ENCODE measurements around the gene SNAP91.

The SNAP91 gene

DNA sequence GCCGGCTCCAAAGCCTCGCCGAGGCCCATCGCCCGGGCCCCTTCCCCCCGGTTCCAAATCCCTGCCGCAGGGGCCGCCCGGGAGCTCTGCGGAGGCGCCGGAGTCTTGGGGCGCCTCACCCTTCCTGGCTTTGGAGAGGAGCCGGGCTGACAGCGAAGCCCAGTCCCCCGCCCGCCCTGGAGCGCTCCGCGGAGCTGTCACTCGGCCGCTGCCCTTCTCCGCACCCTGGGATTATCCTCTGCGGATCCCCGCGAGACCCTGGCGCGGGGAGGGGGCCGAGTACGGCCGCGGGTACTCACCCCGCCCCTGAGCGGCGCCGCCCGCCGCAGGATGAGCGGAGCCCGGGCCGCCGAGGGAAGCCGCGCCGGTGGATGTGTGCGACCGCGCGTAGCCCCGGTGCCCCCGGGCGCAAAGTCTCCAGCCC is 343 bp downstream of the SNAP91 start:
- TF ChIP-seq, protein P1, sequence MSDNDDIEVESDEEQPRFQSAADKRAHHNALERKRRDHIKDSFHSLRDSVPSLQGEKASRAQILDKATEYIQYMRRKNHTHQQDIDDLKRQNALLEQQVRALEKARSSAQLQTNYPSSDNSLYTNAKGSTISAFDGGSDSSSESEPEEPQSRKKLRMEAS (IDR thresholded peaks at IDR 0.05; ENCODE audit: low read depth, low read length), result no peak
- TF ChIP-seq POLR2A (IDR thresholded peaks at IDR 0.05; ENCODE audit: extremely low read depth, insufficient read length), result no peak
- TF ChIP-seq, protein P2, sequence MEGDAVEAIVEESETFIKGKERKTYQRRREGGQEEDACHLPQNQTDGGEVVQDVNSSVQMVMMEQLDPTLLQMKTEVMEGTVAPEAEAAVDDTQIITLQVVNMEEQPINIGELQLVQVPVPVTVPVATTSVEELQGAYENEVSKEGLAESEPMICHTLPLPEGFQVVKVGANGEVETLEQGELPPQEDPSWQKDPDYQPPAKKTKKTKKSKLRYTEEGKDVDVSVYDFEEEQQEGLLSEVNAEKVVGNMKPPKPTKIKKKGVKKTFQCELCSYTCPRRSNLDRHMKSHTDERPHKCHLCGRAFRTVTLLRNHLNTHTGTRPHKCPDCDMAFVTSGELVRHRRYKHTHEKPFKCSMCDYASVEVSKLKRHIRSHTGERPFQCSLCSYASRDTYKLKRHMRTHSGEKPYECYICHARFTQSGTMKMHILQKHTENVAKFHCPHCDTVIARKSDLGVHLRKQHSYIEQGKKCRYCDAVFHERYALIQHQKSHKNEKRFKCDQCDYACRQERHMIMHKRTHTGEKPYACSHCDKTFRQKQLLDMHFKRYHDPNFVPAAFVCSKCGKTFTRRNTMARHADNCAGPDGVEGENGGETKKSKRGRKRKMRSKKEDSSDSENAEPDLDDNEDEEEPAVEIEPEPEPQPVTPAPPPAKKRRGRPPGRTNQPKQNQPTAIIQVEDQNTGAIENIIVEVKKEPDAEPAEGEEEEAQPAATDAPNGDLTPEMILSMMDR (IDR thresholded peaks at IDR 0.05; ENCODE audit: low read depth, low read length), result no peak
- TF ChIP-seq MYC (IDR thresholded peaks at IDR 0.05; ENCODE audit: low read depth, low read length), result no peak
- H3K4me3 ChIP-seq (ENCODE audit: low read depth, low read length), result no peak overlapping the region
- no peak for DNase-seq (ENCODE audit: low read depth)

DNA sequence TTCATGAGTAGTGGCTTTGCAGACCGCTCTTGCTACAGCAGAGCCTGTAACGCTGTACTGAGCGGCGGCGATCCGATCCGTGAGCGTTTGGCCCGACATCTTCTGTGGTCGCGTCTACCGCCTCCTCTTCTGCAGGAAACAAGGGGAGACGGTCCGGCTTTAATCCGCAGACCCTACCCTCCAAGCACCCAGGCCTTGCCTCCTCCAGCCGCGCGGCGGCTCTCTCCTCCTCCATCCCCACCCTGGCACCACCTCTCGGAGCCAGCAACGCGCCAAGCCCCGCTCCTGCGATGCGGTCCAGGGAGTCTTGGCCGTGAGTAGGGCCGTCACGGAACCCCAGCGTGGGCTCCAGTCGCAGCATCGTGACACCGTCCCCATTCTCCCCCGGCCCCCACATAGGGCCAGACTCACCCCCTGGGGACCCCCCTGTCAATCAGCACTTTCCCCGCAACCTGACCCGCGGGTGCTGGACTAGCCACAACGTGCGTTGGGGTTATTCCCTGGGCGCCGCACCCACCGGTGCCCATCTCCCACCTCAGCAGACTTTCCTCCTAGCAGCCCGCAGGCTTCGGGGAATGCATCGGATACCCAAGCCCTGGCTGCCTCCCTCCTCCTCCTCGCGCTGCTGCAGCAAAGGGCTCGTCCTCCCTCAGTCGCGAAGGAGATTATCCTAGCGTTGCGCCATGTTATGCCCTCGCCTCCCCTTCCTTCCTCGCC is 914 bp downstream of the SNAP91 start:
- no peak overlapping the region for H3K4me3 ChIP-seq (ENCODE audit: low read depth, low read length)
- no peak for TF ChIP-seq POLR2A (IDR thresholded peaks at IDR 0.05; ENCODE audit: extremely low read depth, insufficient read length)
- TF ChIP-seq, protein P1 (IDR thresholded peaks at IDR 0.05; ENCODE audit: low read depth, low read length), result no peak
- DNase-seq (ENCODE audit: low read depth), result no peak

DNA sequence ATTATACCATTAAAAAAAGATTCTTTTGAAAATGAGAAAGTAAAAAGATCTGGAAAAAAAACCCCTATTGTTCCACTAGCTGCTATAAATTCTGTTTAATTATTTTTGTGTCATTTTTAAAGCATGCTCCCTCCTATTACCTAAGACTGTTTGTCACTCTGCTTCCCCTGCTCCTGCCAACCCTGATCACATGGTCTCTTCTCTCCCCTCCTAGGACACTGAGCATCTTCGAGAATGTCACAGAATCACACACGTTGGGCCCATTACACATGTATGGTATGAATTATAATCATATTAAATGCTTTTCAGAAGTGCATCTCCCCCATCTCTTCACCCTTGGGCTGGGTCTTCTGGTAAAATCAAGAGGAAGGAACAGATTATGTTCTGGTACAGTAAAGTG is 6.2 kb downstream of the SNAP91 start:
- DNase-seq (ENCODE audit: low read depth), result no peak
- TF ChIP-seq, protein P2 (IDR thresholded peaks at IDR 0.05; ENCODE audit: low read depth, low read length), result no peak
- TF ChIP-seq MYC (IDR thresholded peaks at IDR 0.05; ENCODE audit: low read depth, low read length), result no peak
- TF ChIP-seq, protein P1 (IDR thresholded peaks at IDR 0.05; ENCODE audit: low read depth, low read length), result no peak
- no peak for TF ChIP-seq POLR2A (IDR thresholded peaks at IDR 0.05; ENCODE audit: extremely low read depth, insufficient read length)
- no peak overlapping the region for H3K4me3 ChIP-seq (ENCODE audit: low read depth, low read length)

DNA sequence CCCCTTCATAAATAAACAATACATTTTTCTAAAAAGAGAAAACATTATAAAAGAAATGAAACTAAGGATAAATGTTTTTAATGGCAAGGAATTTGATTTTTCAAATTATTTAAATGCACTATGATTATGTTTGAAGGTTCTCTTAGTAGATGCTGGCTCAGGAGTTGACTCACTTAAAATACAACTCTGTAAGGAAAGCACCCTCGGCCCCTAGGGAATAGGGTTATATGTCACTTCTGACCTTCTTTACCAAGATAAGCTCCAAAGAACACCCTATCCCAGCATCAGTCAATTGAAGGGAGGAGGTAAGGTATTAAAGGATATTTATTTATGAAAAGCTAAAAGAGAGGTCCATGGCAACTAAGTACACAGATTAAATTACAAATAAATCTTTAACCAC is 6.8 kb downstream of the SNAP91 start:
- DNase-seq (ENCODE audit: low read depth), result peak; percentile 55
- TF ChIP-seq, protein P1 (IDR thresholded peaks at IDR 0.05; ENCODE audit: low read depth, low read length), result no peak
- TF ChIP-seq, protein P2 (IDR thresholded peaks at IDR 0.05; ENCODE audit: low read depth, low read length), result no peak
- TF ChIP-seq MYC (IDR thresholded peaks at IDR 0.05; ENCODE audit: low read depth, low read length), result no peak
- TF ChIP-seq POLR2A (IDR thresholded peaks at IDR 0.05; ENCODE audit: extremely low read depth, insufficient read length), result no peak
- H3K4me3 ChIP-seq (ENCODE audit: low read depth, low read length), result no peak overlapping the region

DNA sequence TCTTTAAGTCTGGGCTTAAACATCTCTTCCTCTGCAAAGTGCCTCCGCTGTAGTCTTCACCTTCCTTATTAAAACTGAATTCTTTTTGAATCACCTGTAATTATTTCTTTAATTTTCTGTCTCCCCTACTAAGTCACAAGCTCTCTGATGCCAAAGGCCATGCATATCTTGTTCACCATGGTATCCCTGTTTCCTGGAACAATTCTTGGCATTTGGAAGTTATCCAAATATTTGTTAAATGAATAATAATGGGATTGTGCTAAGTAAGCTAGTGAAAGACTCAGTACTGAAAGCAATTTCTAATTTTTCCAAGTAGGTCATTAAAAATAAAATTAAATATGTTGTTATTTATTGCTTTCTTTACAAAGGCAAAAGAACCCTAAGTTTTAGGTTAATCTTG is 12.2 kb downstream of the SNAP91 start:
- H3K4me3 ChIP-seq (ENCODE audit: low read depth, low read length), result no peak overlapping the region
- TF ChIP-seq POLR2A (IDR thresholded peaks at IDR 0.05; ENCODE audit: extremely low read depth, insufficient read length) (no peak), MYC (IDR thresholded peaks at IDR 0.05; ENCODE audit: low read depth, low read length) (no peak)
- TF ChIP-seq, protein P1 (IDR thresholded peaks at IDR 0.05; ENCODE audit: low read depth, low read length), result no peak
- TF ChIP-seq, protein P2 (IDR thresholded peaks at IDR 0.05; ENCODE audit: low read depth, low read length), result no peak
- DNase-seq (ENCODE audit: low read depth), result no peak

DNA sequence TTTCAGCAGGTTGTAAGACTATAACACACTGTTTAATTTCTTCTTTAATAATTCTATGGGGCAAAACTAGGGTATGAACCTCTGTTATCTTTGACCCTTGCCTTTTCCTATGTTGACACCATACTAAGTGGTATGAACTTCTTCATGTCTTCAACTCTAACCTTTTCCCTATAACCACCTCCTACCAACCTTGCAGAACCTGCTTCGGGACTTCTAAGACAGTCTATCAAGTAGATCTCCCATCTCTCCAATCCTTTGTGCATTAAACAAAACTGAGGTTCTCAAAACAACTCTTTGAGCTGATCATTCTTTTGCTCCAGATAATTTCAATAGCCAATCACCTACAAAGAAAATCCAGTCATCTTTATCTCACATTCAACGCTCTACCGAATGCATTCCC is 23.4 kb downstream of the SNAP91 start:
- no peak for TF ChIP-seq MYC (IDR thresholded peaks at IDR 0.05; ENCODE audit: low read depth, low read length)
- TF ChIP-seq, protein P2 (IDR thresholded peaks at IDR 0.05; ENCODE audit: low read depth, low read length), result no peak
- TF ChIP-seq, protein P1 (IDR thresholded peaks at IDR 0.05; ENCODE audit: low read depth, low read length), result no peak
- DNase-seq (ENCODE audit: low read depth), result no peak
- no peak overlapping the region for H3K4me3 ChIP-seq (ENCODE audit: low read depth, low read length)
